ENCODE data around the gene B4GALT2.

The B4GALT2 gene

GRCh38 chr1:43958351-43959255 is 20.4 kb upstream of the B4GALT2 start:
- Histone ChIP-seq H3K9ac (ENCODE audit: low read length in 2 of 2) (no peak overlapping the region), H3K27ac (ENCODE audit: low read length) (no peak overlapping the region), H3K36me3 (ENCODE audit: control insufficient read depth in 2 of 2, insufficient read depth in 2 of 2, low read length in 2 of 2) (peaks cover 59 to 62% of the 10 kb centered on the region in 2 donors)

GRCh38 chr1:43960798-43961197 is 18.2 kb upstream of the B4GALT2 start:
- H3K4me1 ChIP-seq (ENCODE audit: control insufficient read depth, insufficient read depth, low read length): no peaks in the 10 kb centered on the region

More at GRCh38 chr1:43958351-43959255, 20.4 kb upstream of the B4GALT2 start:
- H3K27me3 ChIP-seq (ENCODE audit: control insufficient read depth in 1 of 2, insufficient read depth in 2 of 2, low read length in 2 of 2): no peaks in the 10 kb centered on the region
- no peaks in the 10 kb centered on the region for H3K9me3 ChIP-seq (ENCODE audit: control insufficient read depth in 2 of 2, low read length in 2 of 2)
- no peak overlapping the region for H3K4me3 ChIP-seq (ENCODE audit: low read length in 2 of 2)
- H3K4me1 ChIP-seq (ENCODE audit: control insufficient read depth, insufficient read depth, low read length): no peaks in the 10 kb centered on the region

GRCh38 chr1:43961692-43962091 is 17.3 kb upstream of the B4GALT2 start:
- Histone ChIP-seq H3K36me3 (ENCODE audit: control insufficient read depth in 2 of 2, insufficient read depth in 2 of 2, low read length in 2 of 2) (peaks cover 59 to 69% of the 10 kb centered on the region in 2 donors), H3K27me3 (ENCODE audit: control insufficient read depth in 1 of 2, insufficient read depth in 2 of 2, low read length in 2 of 2) (no peaks in the 10 kb centered on the region), H3K4me3 (ENCODE audit: low read length in 2 of 2) (no peak overlapping the region), H3K9ac (ENCODE audit: low read length in 2 of 2) (no peak overlapping the region), H3K9me3 (ENCODE audit: control insufficient read depth in 2 of 2, low read length in 2 of 2) (no peaks in the 10 kb centered on the region), H3K4me1 (ENCODE audit: control insufficient read depth, insufficient read depth, low read length) (no peaks in the 10 kb centered on the region), H3K27ac (ENCODE audit: low read length) (no peak overlapping the region)

More at GRCh38 chr1:43960798-43961197, 18.2 kb upstream of the B4GALT2 start:
- Histone ChIP-seq H3K27me3 (ENCODE audit: control insufficient read depth in 1 of 2, insufficient read depth in 2 of 2, low read length in 2 of 2) (no peaks in the 10 kb centered on the region), H3K9ac (ENCODE audit: low read length in 2 of 2) (no peak overlapping the region), H3K36me3 (ENCODE audit: control insufficient read depth in 2 of 2, insufficient read depth in 2 of 2, low read length in 2 of 2) (peaks cover 65 to 67% of the 10 kb centered on the region in 2 donors), H3K4me3 (ENCODE audit: low read length in 2 of 2) (no peak overlapping the region), H3K9me3 (ENCODE audit: control insufficient read depth in 2 of 2, low read length in 2 of 2) (no peaks in the 10 kb centered on the region), H3K27ac (ENCODE audit: low read length) (no peak overlapping the region)

- Histone ChIP-seq H3K27ac (ENCODE audit: low read length) (no peak overlapping the region), H3K4me3 (ENCODE audit: low read length in 2 of 2) (no peak overlapping the region), H3K27me3 (ENCODE audit: control insufficient read depth in 1 of 2, insufficient read depth in 2 of 2, low read length in 2 of 2) (no peaks in the 10 kb centered on the region), H3K9me3 (ENCODE audit: control insufficient read depth in 2 of 2, low read length in 2 of 2) (no peaks in the 10 kb centered on the region), H3K9ac (ENCODE audit: low read length in 2 of 2) (no peak overlapping the region), H3K36me3 (ENCODE audit: control insufficient read depth in 2 of 2, insufficient read depth in 2 of 2, low read length in 2 of 2) (peaks cover 54 to 69% of the 10 kb centered on the region in 2 donors), H3K4me1 (ENCODE audit: control insufficient read depth, insufficient read depth, low read length) (no peaks in the 10 kb centered on the region)
Observed at GRCh38 chr1:43962324-43962723, 16.7 kb upstream of the B4GALT2 start.

- Histone ChIP-seq H3K9me3 (ENCODE audit: control insufficient read depth in 2 of 2, low read length in 2 of 2) (no peaks in the 10 kb centered on the region), H3K27ac (ENCODE audit: low read length) (no peak overlapping the region), H3K4me1 (ENCODE audit: control insufficient read depth, insufficient read depth, low read length) (no peaks in the 10 kb centered on the region), H3K36me3 (ENCODE audit: control insufficient read depth in 2 of 2, insufficient read depth in 2 of 2, low read length in 2 of 2) (peaks cover 50 to 64% of the 10 kb centered on the region in 2 donors), H3K27me3 (ENCODE audit: control insufficient read depth in 1 of 2, insufficient read depth in 2 of 2, low read length in 2 of 2) (no peaks in the 10 kb centered on the region), H3K4me3 (ENCODE audit: low read length in 2 of 2) (no peak overlapping the region), H3K9ac (ENCODE audit: low read length in 2 of 2) (no peak overlapping the region)
Observed at GRCh38 chr1:43963006-43963405, 16.0 kb upstream of the B4GALT2 start.

- Histone ChIP-seq H3K9me3 (ENCODE audit: control insufficient read depth in 2 of 2, low read length in 2 of 2) (no peaks in the 10 kb centered on the region), H3K27me3 (ENCODE audit: control insufficient read depth in 1 of 2, insufficient read depth in 2 of 2, low read length in 2 of 2) (no peaks in the 10 kb centered on the region), H3K27ac (ENCODE audit: low read length) (no peak overlapping the region), H3K9ac (ENCODE audit: low read length in 2 of 2) (no peak overlapping the region), H3K4me1 (ENCODE audit: control insufficient read depth, insufficient read depth, low read length) (no peaks in the 10 kb centered on the region), H3K4me3 (ENCODE audit: low read length in 2 of 2) (no peak overlapping the region), H3K36me3 (ENCODE audit: control insufficient read depth in 2 of 2, insufficient read depth in 2 of 2, low read length in 2 of 2) (peaks cover 41 to 55% of the 10 kb centered on the region in 2 donors)
Observed at GRCh38 chr1:43963890-43964289, 15.1 kb upstream of the B4GALT2 start.

GRCh38 chr1:43965316-43965715 is 13.7 kb upstream of the B4GALT2 start:
- Histone ChIP-seq H3K4me1 (ENCODE audit: control insufficient read depth, insufficient read depth, low read length) (peaks cover 4% of the 10 kb centered on the region), H3K9ac (ENCODE audit: low read length in 2 of 2) (no peak overlapping the region), H3K9me3 (ENCODE audit: control insufficient read depth in 2 of 2, low read length in 2 of 2) (no peaks in the 10 kb centered on the region), H3K27me3 (ENCODE audit: control insufficient read depth in 1 of 2, insufficient read depth in 2 of 2, low read length in 2 of 2) (no peaks in the 10 kb centered on the region), H3K4me3 (ENCODE audit: low read length in 2 of 2) (no peak overlapping the region), H3K36me3 (ENCODE audit: control insufficient read depth in 2 of 2, insufficient read depth in 2 of 2, low read length in 2 of 2) (peaks cover 32 to 44% of the 10 kb centered on the region in 2 donors), H3K27ac (ENCODE audit: low read length) (no peak overlapping the region)

GRCh38 chr1:43968348-43968948 is 10.6 kb upstream of the B4GALT2 start:
- Histone ChIP-seq H3K4me3 (ENCODE audit: low read length in 2 of 2) (no peak overlapping the region), H3K36me3 (ENCODE audit: control insufficient read depth in 2 of 2, insufficient read depth in 2 of 2, low read length in 2 of 2) (peaks cover 13 to 25% of the 10 kb centered on the region in 2 donors), H3K9me3 (ENCODE audit: control insufficient read depth in 2 of 2, low read length in 2 of 2) (no peaks in the 10 kb centered on the region), H3K27me3 (ENCODE audit: control insufficient read depth in 1 of 2, insufficient read depth in 2 of 2, low read length in 2 of 2) (no peaks in the 10 kb centered on the region), H3K4me1 (ENCODE audit: control insufficient read depth, insufficient read depth, low read length) (peaks cover 12% of the 10 kb centered on the region), H3K9ac (ENCODE audit: low read length in 2 of 2) (no peak overlapping the region), H3K27ac (ENCODE audit: low read length) (no peak overlapping the region)

GRCh38 chr1:43969416-43969745 is 9.6 kb upstream of the B4GALT2 start:
- no peaks in the 10 kb centered on the region for H3K9me3 ChIP-seq (ENCODE audit: control insufficient read depth in 2 of 2, low read length in 2 of 2)
- peaks cover 19% of the 10 kb centered on the region for H3K4me1 ChIP-seq (ENCODE audit: control insufficient read depth, insufficient read depth, low read length)
- H3K4me3 ChIP-seq (ENCODE audit: low read length in 2 of 2): peak overlapping the region; percentile 97 to 99
- H3K36me3 ChIP-seq (ENCODE audit: control insufficient read depth in 2 of 2, insufficient read depth in 2 of 2, low read length in 2 of 2): peaks cover 11 to 24% of the 10 kb centered on the region in 2 donors
- no peak overlapping the region for H3K27ac ChIP-seq (ENCODE audit: low read length)
- H3K9ac ChIP-seq (ENCODE audit: low read length in 2 of 2): no peak overlapping the region
- no peaks in the 10 kb centered on the region for H3K27me3 ChIP-seq (ENCODE audit: control insufficient read depth in 1 of 2, insufficient read depth in 2 of 2, low read length in 2 of 2)

GRCh38 chr1:43969746-43970466 is 9.1 kb upstream of the B4GALT2 start, which contains the start of gene DPH2:
Gene DPH2 (plus strand): TSS chr1:43970010. CDS start chr1:43970176, 166 bp downstream.
- Histone ChIP-seq H3K9ac (ENCODE audit: low read length in 2 of 2) (peak within 1 kb of the TSS; percentile 80 to 84), H3K36me3 (ENCODE audit: control insufficient read depth in 2 of 2, insufficient read depth in 2 of 2, low read length in 2 of 2) (peaks cover 7 to 20% of the 10 kb centered on the region in 2 donors), H3K4me1 (ENCODE audit: control insufficient read depth, insufficient read depth, low read length) (peaks cover 21% of the 10 kb centered on the region), H3K27ac (ENCODE audit: low read length) (peak within 1 kb of the TSS; percentile 24), H3K4me3 (ENCODE audit: low read length in 2 of 2) (peak within 1 kb of the TSS; percentile 97 to 99), H3K27me3 (ENCODE audit: control insufficient read depth in 1 of 2, insufficient read depth in 2 of 2, low read length in 2 of 2) (no peaks in the 10 kb centered on the region), H3K9me3 (ENCODE audit: control insufficient read depth in 2 of 2, low read length in 2 of 2) (no peaks in the 10 kb centered on the region)
